NCI-H1436 (cell line): ENCODE results near the gene WIF1.

ENCODE experiments used
- DNase-seq: peaks from one replicate; lab custom pipeline; 2025; lab: John Stamatoyannopoulos, UW

WIF1 gene

GRCh38 chr12:65121956-65122469 is 908 bp upstream of the WIF1 start:
- no peak for DNase-seq

- no peak for DNase-seq
Observed at GRCh38 chr12:65119063-65119462, 2.0 kb downstream of the WIF1 start.

GRCh38 chr12:65113621-65114035 is 7.5 kb downstream of the WIF1 start:
- no peak for DNase-seq

GRCh38 chr12:65106948-65107347 is 14.2 kb downstream of the WIF1 start:
- no peak for DNase-seq

- no peak for DNase-seq
Observed at GRCh38 chr12:65100140-65100539, 21.0 kb downstream of the WIF1 start.

GRCh38 chr12:65099182-65099581 is 21.9 kb downstream of the WIF1 start:
- no peak for DNase-seq

GRCh38 chr12:65098364-65098763 is 22.7 kb downstream of the WIF1 start:
- no peak for DNase-seq

GRCh38 chr12:65094722-65095121 is 26.4 kb downstream of the WIF1 start:
- no peak for DNase-seq

GRCh38 chr12:65093606-65094005 is 27.5 kb downstream of the WIF1 start:
- no peak for DNase-seq

GRCh38 chr12:65090461-65090860 is 30.6 kb downstream of the WIF1 start:
- DNase-seq = no peak

GRCh38 chr12:65086236-65086635 is 34.9 kb downstream of the WIF1 start:
- DNase-seq = no peak

- no peak for DNase-seq
Observed at GRCh38 chr12:65084579-65084978, 36.5 kb downstream of the WIF1 start.

GRCh38 chr12:65083581-65083980 is 37.5 kb downstream of the WIF1 start:
- DNase-seq = no peak

- no peak for DNase-seq
Observed at GRCh38 chr12:65082406-65082805, 38.7 kb downstream of the WIF1 start.

- no peak for DNase-seq
Observed at GRCh38 chr12:65081496-65081895, 39.6 kb downstream of the WIF1 start.

GRCh38 chr12:65074932-65075331 is 46.2 kb downstream of the WIF1 start:
- no peak for DNase-seq

- no peak for DNase-seq
Observed at GRCh38 chr12:65069336-65069735, 51.8 kb downstream of the WIF1 start.

- DNase-seq = no peak
Observed at GRCh38 chr12:65067383-65067782, 53.7 kb downstream of the WIF1 start.

GRCh38 chr12:65055859-65056258 is 65.2 kb downstream of the WIF1 start:
- no peak for DNase-seq

- no peak for DNase-seq
Observed at GRCh38 chr12:65051218-65051617, 69.9 kb downstream of the WIF1 start.

- DNase-seq = no peak
Observed at GRCh38 chr12:65045269-65045668, 75.8 kb downstream of the WIF1 start.

- no peak for DNase-seq
Observed at GRCh38 chr12:65039301-65039700, 81.8 kb downstream of the WIF1 start.

- DNase-seq = no peak
Observed at GRCh38 chr12:65025136-65025535, 96.0 kb downstream of the WIF1 start.

- DNase-seq = no peak
Observed at GRCh38 chr12:65023485-65023884, 97.6 kb downstream of the WIF1 start.

GRCh38 chr12:65022960-65023359 is 98.1 kb downstream of the WIF1 start:
- no peak for DNase-seq
